Neural progenitor cell (in vitro differentiated cells): ENCODE measurements around the gene SLC5A10. TPM values are rescaled to one million over a fixed set of nuclear protein-coding genes. Genes with fewer than 3 reads are reported as not detected.

Experiments used
- DNase-seq: peaks from one replicate; pipeline ENCODE4 v3.0.0-alpha.2; 2016; ENCODE audit warnings: low spot score
- H2AFZ ChIP-seq: fragments of 200-600 bp; sonication (generic); replicated peaks from 2 replicates; pipeline ENCODE4 v1.6.1; 2016; ENCODE audit warnings: antibody characterized with exemption
- H3F3A ChIP-seq: fragments of 200-600 bp; sonication (generic); 2 replicates; pipeline ENCODE4 v1.6.1; 2016; ENCODE audit warnings: antibody characterized with exemption, low read depth
- H3K27ac ChIP-seq: fragments of 200-600 bp; sonication (generic); 2 replicates; pipeline ENCODE4 v1.5.1; 2016; ENCODE audit warnings: mild to moderate bottlenecking
- H3K27me3 ChIP-seq: fragments of 200-600 bp; sonication (generic); 2 replicates; pipeline ENCODE4 v1.6.1; 2016; ENCODE audit warnings: mild to moderate bottlenecking, moderate library complexity
- H3K36me3 ChIP-seq: fragments of 200-600 bp; sonication (generic); 2 replicates; pipeline ENCODE4 v1.5.1; 2016
- H3K4me1 ChIP-seq: fragments of 200-600 bp; sonication (generic); 2 replicates; pipeline ENCODE4 v1.6.1; 2016; ENCODE audit warnings: mixed run types
- H3K4me2 ChIP-seq: fragments of 200-600 bp; sonication (generic); 2 replicates; pipeline ENCODE4 v1.6.1; 2016
- H3K4me3 ChIP-seq: fragments of 200-600 bp; sonication (generic); 2 replicates; pipeline ENCODE4 v1.5.1; 2016
- H3K79me2 ChIP-seq: fragments of 200-600 bp; sonication (generic); 2 replicates; pipeline ENCODE4 v1.6.1; 2016; ENCODE audit warnings: low read depth
- H3K9ac ChIP-seq: fragments of 200-600 bp; sonication (generic); 2 replicates; pipeline ENCODE4 v1.6.1; 2016
- H3K9me3 ChIP-seq: fragments of 200-600 bp; sonication (generic); 2 replicates; pipeline ENCODE4 v1.5.1; 2016; ENCODE audit warnings: low read depth
- H4K20me1 ChIP-seq: fragments of 200-600 bp; sonication (generic); 2 replicates; pipeline ENCODE4 v1.6.1; 2016; ENCODE audit warnings: low read depth
- H3K27ac Mint-ChIP-seq: 3 replicates; pipeline ENCODE4 v1.8.0; 2021; ENCODE audit warnings: mixed read lengths
- H3K27me3 Mint-ChIP-seq: 2 replicates; pipeline ENCODE4 v1.8.0; 2022; ENCODE audit warnings: low read depth, mild to moderate bottlenecking, inconsistent platforms, moderate library complexity, mixed read lengths; ENCODE audit not compliant: insufficient read depth
- H3K36me3 Mint-ChIP-seq: 3 replicates; pipeline ENCODE4 v1.8.0; 2021; ENCODE audit warnings: mixed read lengths
- H3K4me1 Mint-ChIP-seq: 3 replicates; pipeline ENCODE4 v1.8.0; 2021; ENCODE audit warnings: mixed read lengths
- H3K4me3 Mint-ChIP-seq: 3 replicates; pipeline ENCODE4 v1.8.0; 2021; ENCODE audit warnings: mild to moderate bottlenecking, moderate library complexity, mixed read lengths
- H3K9me3 Mint-ChIP-seq: 3 replicates; pipeline ENCODE4 v1.8.0; 2020; ENCODE audit warnings: mixed read lengths
- CTCF ChIP-seq: fragments of 200-600 bp; sonication (generic); IDR thresholded peaks from 2 replicates; pipeline ENCODE4 v1.5.1; 2017; ENCODE audit warnings: antibody characterized with exemption, mild to moderate bottlenecking
- EZH2 ChIP-seq: fragments of 200-600 bp; sonication (generic); IDR thresholded peaks from 2 replicates; pipeline ENCODE4 v1.6.1; 2017; ENCODE audit warnings: antibody characterized with exemption, mild to moderate bottlenecking, moderate library complexity
- EZH2phosphoT487 ChIP-seq: fragments of 200-600 bp; sonication (generic); IDR thresholded peaks from 2 replicates; pipeline ENCODE4 v1.6.1; 2017; ENCODE audit warnings: antibody characterized with exemption
- total RNA-seq: library from RNA; depleted of rRNA; stranded (reverse); fragments of >200 nt; gene quantifications from 2 replicates; pipeline ENCODE4 v1.2.3, GENCODE V29; 2015; ENCODE audit warnings: low replicate concordance

The SLC5A10 gene
- total RNA-seq, 1 donor from 2014 or later: not detected

- no peak overlapping the region for H3K9ac ChIP-seq
- no peaks in the 10 kb centered on the region for H3F3A ChIP-seq
- H3K27ac Mint-ChIP-seq: no peak overlapping the region
- H3K4me3 ChIP-seq: no peak overlapping the region
- H3K27me3 ChIP-seq: no peaks in the 10 kb centered on the region
- H3K9me3 ChIP-seq: no peaks in the 10 kb centered on the region
- no peaks in the 10 kb centered on the region for H3K4me1 ChIP-seq
- no peaks in the 10 kb centered on the region for H3K9me3 Mint-ChIP-seq
- TF ChIP-seq CTCF: no peak
- no peak for TF ChIP-seq EZH2
- TF ChIP-seq EZH2phosphoT487: no peak
- no peaks in the 10 kb centered on the region for H4K20me1 ChIP-seq
- H3K27ac ChIP-seq: no peak overlapping the region
- no peak overlapping the region for H3K4me3 Mint-ChIP-seq
- H2AFZ ChIP-seq: no peak overlapping the region
- DNase-seq: no peak
- no peaks in the 10 kb centered on the region for H3K36me3 Mint-ChIP-seq
- H3K79me2 ChIP-seq: no peaks in the 10 kb centered on the region
- H3K4me2 ChIP-seq: no peak overlapping the region
- H3K36me3 ChIP-seq: no peaks in the 10 kb centered on the region
- H3K4me1 Mint-ChIP-seq: peaks cover 20% of the 10 kb centered on the region
- peaks cover 2% of the 10 kb centered on the region for H3K27me3 Mint-ChIP-seq
Measured at GRCh38 chr17:19013806-19014627, 62.1 kb downstream of the SLC5A10 start.

DNA sequence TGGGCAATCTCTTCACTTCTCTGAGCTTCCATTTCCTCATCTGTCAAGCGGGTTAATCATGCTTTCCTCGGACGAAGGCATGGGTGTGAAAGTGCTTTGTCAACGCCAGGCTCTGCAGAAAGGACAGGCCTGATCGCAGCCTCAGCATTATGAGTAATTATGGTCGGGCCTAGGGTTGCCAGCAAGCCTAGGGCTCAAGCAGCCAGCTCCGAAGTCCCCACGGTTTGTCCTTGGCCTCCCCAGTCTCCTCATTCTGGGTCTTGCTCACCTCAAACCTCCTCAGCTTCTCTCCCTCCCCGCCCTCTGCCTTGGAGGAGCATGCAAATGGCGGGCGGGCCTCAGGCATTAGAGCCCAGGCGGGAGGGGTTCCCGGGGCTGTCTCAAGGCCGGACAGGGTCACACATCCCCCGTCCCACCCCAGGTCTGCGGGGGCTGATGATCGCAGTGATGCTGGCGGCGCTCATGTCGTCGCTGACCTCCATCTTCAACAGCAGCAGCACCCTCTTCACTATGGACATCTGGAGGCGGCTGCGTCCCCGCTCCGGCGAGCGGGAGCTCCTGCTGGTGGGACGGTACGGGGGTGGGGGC lies 62.8 kb downstream of the SLC5A10 start:
- no peaks in the 10 kb centered on the region for H3K9me3 Mint-ChIP-seq
- no peak overlapping the region for H3K27ac Mint-ChIP-seq
- H3K9ac ChIP-seq: no peak overlapping the region
- H3K79me2 ChIP-seq: no peaks in the 10 kb centered on the region
- no peak for TF ChIP-seq EZH2
- no peaks in the 10 kb centered on the region for H3K4me1 ChIP-seq
- H3K36me3 ChIP-seq: no peaks in the 10 kb centered on the region
- H3K27me3 Mint-ChIP-seq: peaks cover 3% of the 10 kb centered on the region
- H3K27me3 ChIP-seq: no peaks in the 10 kb centered on the region
- no peak overlapping the region for H3K27ac ChIP-seq
- no peak overlapping the region for H3K4me2 ChIP-seq
- H3K4me1 Mint-ChIP-seq: peaks cover 20% of the 10 kb centered on the region
- H4K20me1 ChIP-seq: no peaks in the 10 kb centered on the region
- no peak for DNase-seq
- H3K4me3 Mint-ChIP-seq: no peak overlapping the region
- H3K9me3 ChIP-seq: no peaks in the 10 kb centered on the region
- no peaks in the 10 kb centered on the region for H3K36me3 Mint-ChIP-seq
- H3F3A ChIP-seq: no peaks in the 10 kb centered on the region
- H3K4me3 ChIP-seq: no peak overlapping the region
- H2AFZ ChIP-seq: no peak overlapping the region

- Histone ChIP-seq H3K9me3 (no peaks in the 10 kb centered on the region), H3K27ac (no peak overlapping the region), H3K79me2 (no peaks in the 10 kb centered on the region), H3K4me3 (no peak overlapping the region), H3F3A (no peaks in the 10 kb centered on the region), H3K4me2 (no peak overlapping the region), H4K20me1 (no peaks in the 10 kb centered on the region), H3K9ac (no peak overlapping the region), H3K4me1 (no peaks in the 10 kb centered on the region), H2AFZ (no peak overlapping the region), H3K27me3 (no peaks in the 10 kb centered on the region), H3K36me3 (no peaks in the 10 kb centered on the region)
- Mint-ChIP-seq H3K27ac (peak overlapping the region; percentile 63), H3K27me3 (peaks cover 3% of the 10 kb centered on the region), H3K4me1 (peaks cover 16% of the 10 kb centered on the region), H3K4me3 (no peak overlapping the region), H3K36me3 (no peaks in the 10 kb centered on the region), H3K9me3 (no peaks in the 10 kb centered on the region)
- TF ChIP-seq EZH2phosphoT487: no peak
- no peak for DNase-seq
Measured at GRCh38 chr17:19015428-19015827, 63.5 kb downstream of the SLC5A10 start.

DNA sequence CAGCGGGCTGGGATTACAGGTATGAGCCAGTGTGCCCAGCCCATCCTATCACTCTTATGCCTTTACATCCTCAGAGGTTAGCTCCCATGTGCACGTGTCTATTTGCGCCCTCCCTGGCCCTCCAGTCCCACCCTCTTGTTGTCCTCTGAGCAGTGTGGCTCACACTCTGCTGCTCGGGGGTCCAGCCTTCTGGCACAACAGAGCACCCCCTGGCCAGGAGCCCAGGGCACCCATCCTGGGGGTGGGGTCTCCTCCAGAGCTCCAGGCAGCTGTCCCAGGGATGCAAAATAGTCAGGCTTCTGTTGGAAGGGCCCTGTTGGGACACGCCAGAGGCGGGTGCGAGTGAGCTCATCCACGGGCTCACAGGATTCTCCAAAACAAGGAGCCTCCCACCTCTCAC lies 64.3 kb downstream of the SLC5A10 start:
- no peak overlapping the region for H3K27ac Mint-ChIP-seq
- TF ChIP-seq EZH2phosphoT487: no peak
- TF ChIP-seq EZH2: no peak
- no peak for TF ChIP-seq CTCF
- Histone ChIP-seq H2AFZ (no peak overlapping the region), H3K27ac (no peak overlapping the region), H3K9ac (no peak overlapping the region), H3K4me3 (no peak overlapping the region), H3K4me2 (no peak overlapping the region), H3K27me3 (no peaks in the 10 kb centered on the region), H3K9me3 (no peaks in the 10 kb centered on the region), H4K20me1 (no peaks in the 10 kb centered on the region), H3K79me2 (no peaks in the 10 kb centered on the region), H3F3A (no peaks in the 10 kb centered on the region), H3K4me1 (no peaks in the 10 kb centered on the region), H3K36me3 (no peaks in the 10 kb centered on the region)
- no peaks in the 10 kb centered on the region for H3K9me3 Mint-ChIP-seq
- peaks cover 3% of the 10 kb centered on the region for H3K27me3 Mint-ChIP-seq
- peaks cover 16% of the 10 kb centered on the region for H3K4me1 Mint-ChIP-seq
- H3K36me3 Mint-ChIP-seq: no peaks in the 10 kb centered on the region
- DNase-seq: no peak
- no peak overlapping the region for H3K4me3 Mint-ChIP-seq
